HepG2 (cell line): ENCODE results near the gene VPS25. TPM values are rescaled to one million over a fixed set of nuclear protein-coding genes. Genes with fewer than 3 reads are reported as not detected.

Source experiments
- BCL3 ChIP-seq: sonication (generic); formaldehyde crosslinking; IDR thresholded peaks from 2 replicates; pipeline ENCODE4 v1.5.1; 2020; ENCODE audit warnings: mild to moderate bottlenecking, missing genetic modification reagents, moderate library complexity
- CAMTA2 ChIP-seq: sonication (generic); formaldehyde crosslinking; IDR thresholded peaks from 2 replicates; pipeline ENCODE4 v1.4.0; 2020; ENCODE audit warnings: mild to moderate bottlenecking, missing genetic modification reagents, borderline replicate concordance
- CTCF ChIP-seq: sonication (generic); formaldehyde crosslinking; IDR thresholded peaks from 2 replicates; pipeline ENCODE4 v1.5.0; 2020; ENCODE audit warnings: mild to moderate bottlenecking, missing genetic modification reagents, moderate library complexity
- FOXK1 ChIP-seq: sonication (generic); formaldehyde crosslinking; IDR thresholded peaks from 2 replicates; pipeline ENCODE4 v1.4.0; 2020; ENCODE audit warnings: low read depth, missing genetic modification reagents, borderline replicate concordance
- FOXP1 ChIP-seq, 2 experiments: fragments of 450-650 bp in 1 of 2; IDR thresholded peaks; 2 replicates each; pipeline ENCODE4 v1.6.1; 2017 to 2018; ENCODE audit warnings: antibody characterized with exemption in 1 of 2
- HHEX ChIP-seq: IDR thresholded peaks from 2 replicates; pipeline ENCODE4 v1.6.1; 2016; ENCODE audit warnings: control low read depth
- IRF2 ChIP-seq: IDR thresholded peaks from 2 replicates; pipeline ENCODE4 v1.6.1; 2018; ENCODE audit warnings: missing genetic modification reagents, missing compliant biosample characterization
- MAFF ChIP-seq: IDR thresholded peaks from 2 replicates; pipeline ENCODE4 v1.6.1; 2011; ENCODE audit warnings: low read depth, low read length, improper control_type of control experiment
- MAZ ChIP-seq, 2 experiments: sonication (generic) in 1 of 2; formaldehyde crosslinking in 1 of 2; IDR thresholded peaks; 2 replicates each; pipeline versions ENCODE4 v1.5.0 to v1.6.1; 2012 to 2020; ENCODE audit warnings: low read depth in 2 of 2, mild to moderate bottlenecking in 2 of 2, borderline replicate concordance in 1 of 2, improper control_type of control experiment in 1 of 2, low read length in 1 of 2, missing genetic modification reagents in 1 of 2, moderate library complexity in 1 of 2
- MXD3 ChIP-seq: IDR thresholded peaks from 2 replicates; pipeline ENCODE4 v1.6.1; 2016; ENCODE audit warnings: mild to moderate bottlenecking, missing biosample characterization, missing genetic modification reagents
- NFIB ChIP-seq: sonication (generic); formaldehyde crosslinking; IDR thresholded peaks from 2 replicates; pipeline ENCODE4 v1.9.0; 2021; ENCODE audit warnings: missing genetic modification reagents, mild to moderate bottlenecking, borderline replicate concordance
- RFX5 ChIP-seq: IDR thresholded peaks from 2 replicates; pipeline ENCODE4 v1.6.1; 2011; ENCODE audit warnings: low read depth, low read length, improper control_type of control experiment
- SSRP1 ChIP-seq: IDR thresholded peaks from 2 replicates; pipeline ENCODE4 v1.6.1; 2016; ENCODE audit warnings: control low read depth
- THAP7 ChIP-seq: sonication (generic); formaldehyde crosslinking; IDR thresholded peaks from 2 replicates; pipeline ENCODE4 v1.8.1; 2023; ENCODE audit warnings: mild to moderate bottlenecking, missing genetic modification reagents
- ZNF253 ChIP-seq: sonication (generic); formaldehyde crosslinking; IDR thresholded peaks from 2 replicates; pipeline ENCODE4 v1.8.0; 2022; ENCODE audit warnings: mild to moderate bottlenecking, missing genetic modification reagents, borderline replicate concordance
- ZNF484 ChIP-seq: sonication (generic); formaldehyde crosslinking; IDR thresholded peaks from 2 replicates; pipeline ENCODE4 v1.5.1; 2020; ENCODE audit warnings: mild to moderate bottlenecking, low read depth, missing genetic modification reagents, borderline replicate concordance
- ZNF510 ChIP-seq: sonication (generic); formaldehyde crosslinking; IDR thresholded peaks from 2 replicates; pipeline ENCODE4 v1.4.0; 2020; ENCODE audit warnings: low read depth, mild to moderate bottlenecking, missing genetic modification reagents
- ZNF652 ChIP-seq: IDR thresholded peaks from 2 replicates; pipeline ENCODE4 v1.6.1; 2016; ENCODE audit warnings: low read depth, borderline replicate concordance
- ZNF780A ChIP-seq: sonication (generic); formaldehyde crosslinking; IDR thresholded peaks from 2 replicates; pipeline ENCODE4 v1.8.0; 2022; ENCODE audit warnings: mild to moderate bottlenecking, missing genetic modification reagents, moderate library complexity
- ZSCAN5A ChIP-seq: sonication (generic); formaldehyde crosslinking; IDR thresholded peaks from 2 replicates; pipeline ENCODE4 v1.8.0; 2022; ENCODE audit warnings: mild to moderate bottlenecking, missing genetic modification reagents, borderline replicate concordance
- polyA plus RNA-seq, 8 experiments: library from polyadenylated mRNA; depleted of rRNA in 3 of 8; stranded (reverse) in 7 of 8; unstranded in 1 of 8; fragments of >200 nt; fragmentation: Illumina TruSeq in 4 of 8; extraction: Trizol in 4 of 8; gene quantifications; 2 replicates each; pipeline versions ENCODE4 v1.2.1 to v1.2.3, GENCODE V29; 2011 to 2016; ENCODE audit warnings: low read depth in 4 of 8, missing spikeins in 1 of 8, mixed read lengths in 1 of 8; ENCODE audit not compliant: insufficient read depth in 1 of 8
- total RNA-seq, 5 experiments: library from RNA; depleted of rRNA; stranded (reverse); fragments of >200 nt; fragmentation: Illumina TruSeq; extraction: Trizol; gene quantifications; 2 replicates each; pipeline ENCODE4 v1.2.3, GENCODE V29; 2016; ENCODE audit warnings: low read depth in 1 of 5

VPS25 gene
- total and polyA plus RNA-seq, 2 of the 13 experiments (the other 11 are each of a cell fraction or from before 2014, with no cell fraction given): 161 to 249 TPM

- TF ChIP-seq ZNF780A (no peak), FOXP1 (IDR thresholded peaks at IDR 0.05) (no peak), FOXP1 (CRISPR knock-in tag; IDR thresholded peaks at IDR 0.05) (peak; percentile 54; the same call in 1 of the 2 replicates), THAP7 (CRISPR knock-in tag) (no peak), FOXK1 (CRISPR knock-in tag) (peak; percentile 71; the same call in 1 of the 2 replicates), NFIB (CRISPR knock-in tag) (no peak), BCL3 (CRISPR knock-in tag) (peak; percentile 90), ZNF484 (no peak), CAMTA2 (CRISPR knock-in tag) (0 out of 2 replicates have a peak, but pooled peaks have one; percentile 51), ZNF253 (CRISPR knock-in tag) (0 out of 2 replicates have a peak, but pooled peaks have one; percentile 31), HHEX (no peak), ZSCAN5A (peak; percentile 33; the same call in 1 of the 2 replicates), CTCF (CRISPR knock-in tag) (peak; percentile 61), RFX5 (peak; percentile 40; the same call in 1 of the 2 replicates), SSRP1 (CRISPR knock-in tag) (no peak; the same call in 1 of the 2 replicates), MAZ (IDR thresholded peaks at IDR 0.05; ENCODE audit: borderline replicate concordance, low read depth, low read length) (no peak), MAZ (CRISPR knock-in tag; IDR thresholded peaks at IDR 0.05; ENCODE audit: low read depth) (peak; percentile 48; the same call in 1 of the 2 replicates), MXD3 (CRISPR knock-in tag) (peak; percentile 95), ZNF652 (peak; percentile 67; the same call in 1 of the 2 replicates), MAFF (no peak), IRF2 (CRISPR knock-in tag) (peak; percentile 96), ZNF510 (CRISPR knock-in tag) (no peak)
Measured at GRCh38 chr17:42773290-42774035, at the start of gene VPS25 (continued).
